PC-3 (cell line): ENCODE data around the gene PRR5L. TPM values are rescaled to one million over a fixed set of nuclear protein-coding genes. Genes with fewer than 3 reads are reported as not detected.

ENCODE experiments used
- ATAC-seq: fragments of 200-7000 bp; cut with Tn5 transposase; 2 replicates; pipeline ENCODE4 v1.9.1; 2020; ENCODE audit warnings: mild to moderate bottlenecking, moderate library complexity
- BruUV-seq: library from RNA; stranded (reverse); fragments of 400-500 nt; replicated peaks from 2 replicates; lab custom pipeline; 2021; lab: Mats Ljungman, UMichigan
- CTCF ChIA-PET: fragments of 300-600 bp; sonication (Branson Sonifier 250); formaldehyde crosslinking; loops from one replicate; lab custom pipeline; 2022; ENCODE audit warnings: antibody characterized with exemption; lab: Charles Lee
- POLR2A ChIA-PET: fragments of 300-600 bp; sonication (Branson Sonifier 250); formaldehyde crosslinking; loops from one replicate; lab custom pipeline; 2022; ENCODE audit warnings: antibody characterized with exemption; ENCODE audit not compliant: unreplicated experiment; lab: Charles Lee
- DNase-seq: peaks from one replicate; pipeline ENCODE4 v3.0.0-alpha.2; 2015
- H2AFZ ChIP-seq: fragments of 300-600 bp; sonication (generic); 2 replicates; pipeline ENCODE4 v1.6.0; 2016; ENCODE audit warnings: antibody characterized with exemption, low read length
- H3F3A ChIP-seq: fragments of 300-600 bp; sonication (generic); one replicate; pipeline ENCODE4 v1.6.0; 2017; ENCODE audit warnings: antibody characterized with exemption, low read length, control low read depth, mild to moderate bottlenecking; ENCODE audit not compliant: unreplicated experiment
- H3K27ac ChIP-seq: fragments of 300-600 bp; sonication (generic); 2 replicates; pipeline ENCODE4 v1.5.1; 2016; ENCODE audit warnings: mild to moderate bottlenecking, low read length
- H3K27me3 ChIP-seq: fragments of 300-600 bp; sonication (generic); 2 replicates; pipeline ENCODE4 v1.6.1; 2016; ENCODE audit warnings: low read length, mixed read lengths
- H3K36me3 ChIP-seq: fragments of 300-600 bp; sonication (generic); 2 replicates; pipeline ENCODE4 v1.6.1; 2016; ENCODE audit warnings: low read depth, mixed run types, low read length, mixed read lengths
- H3K4me1 ChIP-seq: fragments of 300-600 bp; sonication (generic); 2 replicates; pipeline ENCODE4 v1.5.1; 2016; ENCODE audit warnings: low read length; ENCODE audit not compliant: insufficient read depth
- H3K4me2 ChIP-seq: fragments of 300-600 bp; sonication (generic); 2 replicates; pipeline ENCODE4 v1.6.0; 2016; ENCODE audit warnings: low read length
- H3K4me3 ChIP-seq: fragments of 300-600 bp; sonication (generic); 2 replicates; pipeline ENCODE4 v1.5.1; 2016; ENCODE audit warnings: mild to moderate bottlenecking, low read length, mixed read lengths
- H3K79me2 ChIP-seq: fragments of 300-600 bp; sonication (generic); 2 replicates; pipeline ENCODE4 v1.6.1; 2017; ENCODE audit warnings: low read length, mixed read lengths
- H3K9ac ChIP-seq: fragments of 300-600 bp; sonication (generic); 2 replicates; pipeline ENCODE4 v1.6.0; 2016; ENCODE audit warnings: mild to moderate bottlenecking, low read length
- H3K9me2 ChIP-seq: fragments of 300-600 bp; sonication (generic); replicated peaks from 2 replicates; pipeline ENCODE4 v1.6.1; 2016; ENCODE audit warnings: mixed run types, low read length, mixed read lengths
- H3K9me3 ChIP-seq: fragments of 300-600 bp; sonication (generic); 2 replicates; pipeline ENCODE4 v1.6.1; 2016; ENCODE audit warnings: low read length, mixed read lengths
- H4K20me1 ChIP-seq: fragments of 300-600 bp; sonication (generic); 2 replicates; pipeline ENCODE4 v1.6.1; 2016; ENCODE audit warnings: low read length, mixed read lengths
- EZH2 ChIP-seq: fragments of 300-600 bp; sonication (generic); IDR thresholded peaks from one replicate; pipeline ENCODE4 v1.6.1; 2017; ENCODE audit warnings: antibody characterized with exemption, mild to moderate bottlenecking, low read length; ENCODE audit not compliant: unreplicated experiment
- EZH2phosphoT487 ChIP-seq: fragments of 300-600 bp; sonication (generic); IDR thresholded peaks from 2 replicates; pipeline ENCODE4 v1.6.1; 2018; ENCODE audit warnings: mild to moderate bottlenecking, antibody characterized with exemption, low read length, borderline replicate concordance
- intact Hi-C: fragments of 100-400 bp; cut with micrococcal nuclease; formaldehyde crosslinking; loops from 2 replicates; pipeline ENCODE4 v1.9.0; 2023
- total RNA-seq: library from RNA; depleted of rRNA; stranded (reverse); fragments of >200 nt; gene quantifications from 2 replicates; pipeline ENCODE4 v1.2.3, GENCODE V29; 2014
- TF ChIP-seq, protein P1 (sequence below): fragments of 300-600 bp; sonication (generic); conservative IDR thresholded peaks from 2 replicates; pipeline ENCODE4 v1.5.1; 2017; ENCODE audit warnings: antibody characterized with exemption, low read depth, mild to moderate bottlenecking, low read length

The PRR5L gene
- total RNA-seq, 1 experiment from 2014 or later, result 4.7 TPM

DNA sequence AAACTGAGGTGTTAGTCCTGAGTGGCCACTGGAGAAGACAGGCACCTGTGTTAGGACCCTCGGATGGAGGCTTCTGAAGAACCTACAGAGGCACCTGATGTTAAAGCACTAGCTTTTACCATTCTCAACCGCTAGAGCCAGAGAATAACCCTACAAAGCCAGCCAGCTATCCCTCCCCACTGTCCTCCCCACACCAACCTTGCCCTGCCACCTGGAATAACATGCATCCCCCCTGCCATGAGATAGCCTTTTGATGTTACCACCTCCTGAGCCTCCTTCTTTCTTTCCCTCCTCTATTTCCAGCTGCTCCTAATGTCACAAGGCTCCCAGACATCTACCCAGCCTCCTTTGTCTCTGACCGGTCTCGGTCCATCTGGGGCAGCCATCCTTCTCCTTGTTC is 35.0 kb upstream of the PRR5L start:
- ChIA-PET CTCF (interaction anchor here (0.6 kb wide), 1 partner anchor 464 kb away, joined by 3 read pairs; no protein-coding TSS in a partner anchor), POLR2A (no interaction called here)
- intact Hi-C loops, result no loop called here

DNA sequence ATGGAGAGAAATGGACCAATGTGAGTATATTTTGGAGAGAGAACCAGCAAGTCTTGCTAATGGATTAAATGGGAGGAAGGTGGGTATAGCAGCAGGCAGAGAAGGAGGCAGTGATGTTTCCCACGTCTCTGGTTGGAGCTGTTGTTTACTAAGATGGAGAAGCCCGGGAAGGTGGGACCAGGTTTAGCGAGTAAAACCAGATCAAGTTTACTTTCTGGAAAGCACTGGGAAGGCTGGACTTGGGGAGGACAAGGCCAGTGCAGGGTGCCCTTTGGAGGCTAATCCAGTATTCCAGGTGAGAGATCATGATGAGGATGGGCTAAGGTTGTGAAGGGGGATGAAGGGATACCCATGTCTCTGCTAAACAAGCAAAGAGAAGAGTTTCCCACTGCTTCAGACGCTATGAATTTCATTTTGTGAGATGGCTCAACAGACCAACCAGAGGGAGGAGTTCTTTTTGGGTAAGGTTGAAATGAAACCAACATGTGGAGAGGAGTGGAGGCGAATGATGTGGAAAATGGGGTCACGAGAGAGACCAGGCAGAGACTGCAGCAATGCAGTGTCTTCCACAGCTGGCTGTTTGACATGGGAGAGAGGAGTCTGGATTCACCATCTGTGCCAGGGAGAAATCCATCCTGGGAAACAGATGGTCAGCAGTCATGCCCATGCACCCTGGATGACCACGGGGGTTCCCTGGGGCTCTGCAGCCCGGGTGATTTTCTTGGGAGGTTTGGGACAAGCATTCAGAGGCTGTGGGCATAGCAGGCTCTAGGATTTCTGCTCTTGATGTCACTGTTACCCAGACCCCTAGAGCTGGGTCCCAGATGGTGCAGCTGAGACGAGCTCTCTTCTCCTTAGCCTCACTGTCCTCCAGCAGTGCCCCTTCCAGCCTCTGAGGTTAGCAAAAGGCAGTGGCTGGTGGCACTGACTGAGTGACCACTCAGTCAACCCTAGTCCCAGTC is 31.8 kb upstream of the PRR5L start:
- Histone ChIP-seq H3K27ac (no peak overlapping the region), H4K20me1 (no peaks in the 10 kb centered on the region), H3K4me2 (no peak overlapping the region), H3F3A (no peaks in the 10 kb centered on the region), H3K9me3 (no peaks in the 10 kb centered on the region), H2AFZ (no peak overlapping the region), H3K4me1 (no peaks in the 10 kb centered on the region), H3K9me2 (no peaks in the 10 kb centered on the region), H3K36me3 (no peaks in the 10 kb centered on the region), H3K79me2 (no peaks in the 10 kb centered on the region), H3K27me3 (no peaks in the 10 kb centered on the region), H3K4me3 (no peak overlapping the region), H3K9ac (no peak overlapping the region)
- ChIA-PET POLR2A (no interaction called here), CTCF (interaction anchor here (1.0 to 1.5 kb wide), 2 partner anchors 132 to 442 kb away, joined by 5 to 6 read pairs; no protein-coding TSS in a partner anchor)
- no TSS peak for BruUV-seq
- DNase-seq, result no peak
- TF ChIP-seq, protein P1, sequence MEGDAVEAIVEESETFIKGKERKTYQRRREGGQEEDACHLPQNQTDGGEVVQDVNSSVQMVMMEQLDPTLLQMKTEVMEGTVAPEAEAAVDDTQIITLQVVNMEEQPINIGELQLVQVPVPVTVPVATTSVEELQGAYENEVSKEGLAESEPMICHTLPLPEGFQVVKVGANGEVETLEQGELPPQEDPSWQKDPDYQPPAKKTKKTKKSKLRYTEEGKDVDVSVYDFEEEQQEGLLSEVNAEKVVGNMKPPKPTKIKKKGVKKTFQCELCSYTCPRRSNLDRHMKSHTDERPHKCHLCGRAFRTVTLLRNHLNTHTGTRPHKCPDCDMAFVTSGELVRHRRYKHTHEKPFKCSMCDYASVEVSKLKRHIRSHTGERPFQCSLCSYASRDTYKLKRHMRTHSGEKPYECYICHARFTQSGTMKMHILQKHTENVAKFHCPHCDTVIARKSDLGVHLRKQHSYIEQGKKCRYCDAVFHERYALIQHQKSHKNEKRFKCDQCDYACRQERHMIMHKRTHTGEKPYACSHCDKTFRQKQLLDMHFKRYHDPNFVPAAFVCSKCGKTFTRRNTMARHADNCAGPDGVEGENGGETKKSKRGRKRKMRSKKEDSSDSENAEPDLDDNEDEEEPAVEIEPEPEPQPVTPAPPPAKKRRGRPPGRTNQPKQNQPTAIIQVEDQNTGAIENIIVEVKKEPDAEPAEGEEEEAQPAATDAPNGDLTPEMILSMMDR, result no peak
- no peak for ATAC-seq
- intact Hi-C loops, result no loop called here

More for the DNA sequence above, 35.0 kb upstream of the PRR5L start:
- Histone ChIP-seq H3K4me3 (no peak overlapping the region), H3K9me3 (no peaks in the 10 kb centered on the region), H4K20me1 (no peaks in the 10 kb centered on the region), H3K4me2 (no peak overlapping the region), H3K27ac (no peak overlapping the region), H3K79me2 (no peaks in the 10 kb centered on the region), H3K9me2 (no peaks in the 10 kb centered on the region), H3K36me3 (no peaks in the 10 kb centered on the region), H3K9ac (no peak overlapping the region), H3F3A (no peaks in the 10 kb centered on the region), H3K27me3 (no peaks in the 10 kb centered on the region), H2AFZ (no peak overlapping the region), H3K4me1 (peaks cover 6% of the 10 kb centered on the region; the same call in 1 of the 2 replicates)
- BruUV-seq, result no TSS peak
- TF ChIP-seq EZH2phosphoT487 (no peak), EZH2 (no peak)
- TF ChIP-seq, protein P1, result no peak
- no peak for ATAC-seq
- DNase-seq, result no peak

DNA sequence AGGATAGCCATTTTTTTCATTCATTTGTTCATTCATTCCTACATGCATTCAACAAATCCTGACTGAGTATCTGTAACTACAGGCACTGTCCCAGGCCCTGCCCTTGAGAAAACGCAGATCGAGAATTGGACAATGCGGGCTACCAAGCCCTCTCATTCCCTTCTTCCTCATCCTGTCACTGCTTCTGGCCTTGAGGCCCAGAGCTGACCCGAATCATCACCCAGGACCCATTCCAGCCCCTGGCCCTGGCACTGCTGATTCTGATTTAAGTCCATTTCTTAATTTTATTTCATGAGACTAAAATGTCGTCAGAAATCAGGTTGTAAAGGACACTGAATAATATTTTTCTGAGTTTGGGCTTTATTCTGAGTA is 31.1 kb upstream of the PRR5L start:
- H3K4me3 ChIP-seq, result no peak overlapping the region
- no peaks in the 10 kb centered on the region for H4K20me1 ChIP-seq
- no peaks in the 10 kb centered on the region for H3K9me3 ChIP-seq
- POLR2A ChIA-PET, result no interaction called here
- no peaks in the 10 kb centered on the region for H3K79me2 ChIP-seq
- no peak overlapping the region for H3K4me2 ChIP-seq
- BruUV-seq, result no TSS peak
- no peaks in the 10 kb centered on the region for H3F3A ChIP-seq
- TF ChIP-seq EZH2 (no peak), EZH2phosphoT487 (no peak)
- TF ChIP-seq, protein P1, result no peak
- H3K9me2 ChIP-seq, result no peaks in the 10 kb centered on the region
- no peak overlapping the region for H3K9ac ChIP-seq
- H3K4me1 ChIP-seq, result no peaks in the 10 kb centered on the region
- DNase-seq (no peak), ATAC-seq (no peak)
- no peaks in the 10 kb centered on the region for H3K36me3 ChIP-seq
- intact Hi-C loops, result loop anchor here (5.0 kb wide), 3 partner anchors 228 to 803 kb away; no protein-coding TSS in a partner anchor
- no peak overlapping the region for H2AFZ ChIP-seq
- H3K27ac ChIP-seq, result no peak overlapping the region
- CTCF ChIA-PET, result interaction anchor here (1.5 to 2.6 kb wide), 2 partner anchors 133 to 443 kb away, joined by 5 to 20 read pairs; no protein-coding TSS in a partner anchor
- H3K27me3 ChIP-seq, result no peaks in the 10 kb centered on the region
